HepG2 (cell line): ENCODE measurements around the gene SIRPA. TPM values are rescaled to one million over a fixed set of nuclear protein-coding genes. Genes with fewer than 3 reads are reported as not detected.

Experiments
- ATAC-seq: fragments of 200-7000 bp; cut with Tn5 transposase; 3 replicates; pipeline ENCODE4 v1.9.1; 2020; ENCODE audit warnings: mild to moderate bottlenecking, moderate library complexity
- BruUV-seq: library from RNA; stranded (reverse); fragments of 400-500 nt; replicated peaks from 2 replicates; lab custom pipeline; 2021; lab: Mats Ljungman, UMichigan
- CTCF ChIA-PET: fragments of 300-600 bp; formaldehyde crosslinking; extraction: SDS; loops from one replicate; lab custom pipeline; 2021; ENCODE audit warnings: low total read pairs, inconsistent platforms, low intra/inter-chr PET ratio; lab: Yijun Ruan, JAX
- POLR2A ChIA-PET: fragments of 350-600 bp; sonication (Branson Sonifier 250); formaldehyde crosslinking; loops from one replicate; lab custom pipeline; 2020; ENCODE audit warnings: antibody characterized with exemption, inconsistent platforms; lab: Yijun Ruan, JAX
- DNase-seq: peaks from one replicate; pipeline ENCODE4 v3.0.0-alpha.2; 2015; ENCODE audit warnings: low spot score
- FAIRE-seq: peaks from 3 replicates; lab custom pipeline; 2011; peaks lifted over from hg19 to GRCh38; lab: Jason Lieb, UNC
- H2AFZ ChIP-seq: one replicate; pipeline ENCODE4 v1.6.1; 2011; ENCODE audit warnings: low read length, inconsistent platforms
- H3K27ac ChIP-seq: fragments of 300-600 bp; 3 replicates; pipeline ENCODE4 v1.8.0; 2011; ENCODE audit warnings: mixed run types, mild to moderate bottlenecking, mixed read lengths, low read length, inconsistent platforms; ENCODE audit not compliant: insufficient read depth; ENCODE audit errors: extremely low read length
- H3K27me3 ChIP-seq, 2 experiments: fragments of 200-600 bp in 1 of 2; 2 replicates in 1 of 2; 3 replicates in 1 of 2; pipeline versions ENCODE4 v1.6.0 to v1.8.0; 2011; ENCODE audit warnings: low read length in 2 of 2, mild to moderate bottlenecking in 2 of 2, moderate library complexity in 2 of 2, inconsistent platforms in 1 of 2; ENCODE audit not compliant: insufficient read depth in 2 of 2, control insufficient read depth in 1 of 2
- H3K36me3 ChIP-seq, 2 experiments: fragments of 200-600 bp in 1 of 2; replicated peaks in 1 of 2; 2 replicates in 1 of 2; 3 replicates in 1 of 2; pipeline versions ENCODE4 v1.5.1 to v1.8.0; 2011; ENCODE audit warnings: low read length in 2 of 2, inconsistent platforms in 1 of 2; ENCODE audit not compliant: insufficient read depth in 2 of 2, control insufficient read depth in 1 of 2
- H3K4me1 ChIP-seq: 2 replicates; pipeline ENCODE4 v1.5.1; 2012; ENCODE audit warnings: low read length, inconsistent platforms; ENCODE audit not compliant: insufficient read depth
- H3K4me2 ChIP-seq: 2 replicates; pipeline ENCODE4 v1.6.0; 2011; ENCODE audit warnings: low read depth, low read length, inconsistent platforms
- H3K4me3 ChIP-seq, 3 experiments: fragments of 200-600 bp in 1 of 3; sonication (generic), shearing (Covaris generic) in 1 of 3; replicated peaks in 1 of 3; 2 replicates each; pipeline ENCODE4 v1.5.1; 2011 to 2016; ENCODE audit warnings: low read length in 3 of 3, inconsistent platforms in 2 of 3, low read depth in 2 of 3, mild to moderate bottlenecking in 2 of 3, control low read depth in 1 of 3, mixed read lengths in 1 of 3; ENCODE audit not compliant: insufficient read depth in 1 of 3
- H3K79me2 ChIP-seq: one replicate; pipeline ENCODE4 v1.6.1; 2011; ENCODE audit warnings: low read length, inconsistent platforms; ENCODE audit not compliant: insufficient read depth
- H3K9ac ChIP-seq: 2 replicates; pipeline ENCODE4 v1.6.0; 2011; ENCODE audit warnings: mild to moderate bottlenecking, low read depth, low read length, inconsistent platforms; ENCODE audit not compliant: insufficient read depth
- H3K9me3 ChIP-seq: 2 replicates; pipeline ENCODE4 v1.5.1; 2012; ENCODE audit warnings: mild to moderate bottlenecking, low read length
- H4K20me1 ChIP-seq: 2 replicates; pipeline ENCODE4 v1.6.0; 2011; ENCODE audit warnings: inconsistent platforms, mild to moderate bottlenecking, low read length, moderate library complexity; ENCODE audit not compliant: insufficient read depth
- CENPX ChIP-seq: sonication (generic); formaldehyde crosslinking; IDR thresholded peaks from 2 replicates; pipeline ENCODE4 v1.9.0; 2021; ENCODE audit warnings: mild to moderate bottlenecking, missing genetic modification reagents, moderate library complexity
- CTCF ChIP-seq: sonication (generic); formaldehyde crosslinking; IDR thresholded peaks from 2 replicates; pipeline ENCODE4 v1.5.0; 2020; ENCODE audit warnings: mild to moderate bottlenecking, missing genetic modification reagents, moderate library complexity
- FUBP1 ChIP-seq: sonication (generic); formaldehyde crosslinking; IDR thresholded peaks from 2 replicates; pipeline ENCODE4 v1.5.1; 2020; ENCODE audit warnings: missing genetic modification reagents, mild to moderate bottlenecking, borderline replicate concordance
- HNF4A ChIP-seq: sonication (generic); formaldehyde crosslinking; IDR thresholded peaks from 2 replicates; pipeline ENCODE4 v1.4.0; 2020; ENCODE audit warnings: missing genetic modification reagents
- HNF4G ChIP-seq, 2 experiments: sonication (generic) in 1 of 2; formaldehyde crosslinking in 1 of 2; IDR thresholded peaks; 2 replicates each; pipeline versions ENCODE4 v1.4.0 to v1.6.1; 2011 to 2020; ENCODE audit warnings: borderline replicate concordance in 2 of 2, low read depth in 2 of 2, mild to moderate bottlenecking in 2 of 2, low read length in 1 of 2, missing genetic modification reagents in 1 of 2, moderate library complexity in 1 of 2
- HNRNPL ChIP-seq: fragments of 200-400 bp; formaldehyde crosslinking; IDR thresholded peaks from 2 replicates; pipeline ENCODE4 v1.6.1; 2017; ENCODE audit warnings: mild to moderate bottlenecking, low read depth, low read length
- NFYC ChIP-seq: IDR thresholded peaks from 2 replicates; pipeline ENCODE4 v1.6.1; 2016; ENCODE audit warnings: missing genetic modification reagents, missing compliant biosample characterization
- POLR2AphosphoS2 ChIP-seq: IDR thresholded peaks from 2 replicates; pipeline ENCODE4 v1.6.1; 2011; ENCODE audit warnings: low read depth, low read length, improper control_type of control experiment
- SAP130 ChIP-seq: IDR thresholded peaks from 2 replicates; pipeline ENCODE4 v1.6.1; 2016; ENCODE audit warnings: low read depth
- SIN3A ChIP-seq: IDR thresholded peaks from 2 replicates; pipeline ENCODE4 v1.6.1; 2011; ENCODE audit warnings: low read depth, mild to moderate bottlenecking, control low read depth, low read length, borderline replicate concordance
- SP2 ChIP-seq: sonication (generic); formaldehyde crosslinking; IDR thresholded peaks from 2 replicates; pipeline ENCODE4 v1.5.1; 2020; ENCODE audit warnings: mild to moderate bottlenecking, missing genetic modification reagents
- SRF ChIP-seq: IDR thresholded peaks from 2 replicates; pipeline ENCODE4 v1.6.1; 2011; ENCODE audit warnings: mild to moderate bottlenecking, low read depth, low read length, moderate library complexity
- ZNF101 ChIP-seq: sonication (generic); formaldehyde crosslinking; IDR thresholded peaks from 2 replicates; pipeline ENCODE4 v1.4.0; 2020; ENCODE audit warnings: mild to moderate bottlenecking, low read depth, missing genetic modification reagents, borderline replicate concordance
- ZNF253 ChIP-seq: sonication (generic); formaldehyde crosslinking; IDR thresholded peaks from 2 replicates; pipeline ENCODE4 v1.8.0; 2022; ENCODE audit warnings: mild to moderate bottlenecking, missing genetic modification reagents, borderline replicate concordance
- ZNF543 ChIP-seq: sonication (generic); formaldehyde crosslinking; IDR thresholded peaks from 2 replicates; pipeline ENCODE4 v1.4.0; 2020; ENCODE audit warnings: mild to moderate bottlenecking, missing genetic modification reagents
- ZNF747 ChIP-seq: sonication (generic); formaldehyde crosslinking; IDR thresholded peaks from 2 replicates; pipeline ENCODE4 v1.8.1; 2023; ENCODE audit warnings: missing genetic modification reagents, mild to moderate bottlenecking, borderline replicate concordance
- ZNF749 ChIP-seq: sonication (generic); formaldehyde crosslinking; IDR thresholded peaks from 2 replicates; pipeline ENCODE4 v1.8.0; 2022; ENCODE audit warnings: mild to moderate bottlenecking, missing genetic modification reagents, moderate library complexity, borderline replicate concordance
- WGBS: methylation state at CpG from one replicate; pipeline ENCODE4 v1.1.6; 2017; ENCODE audit warnings: low lambda C conversion rate; 5-methylcytosine and 5-hydroxymethylcytosine counted together
- in situ Hi-C: cut with HindIII; loops from 2 replicates; pipeline ENCODE4 v1.10.0; 2017; ENCODE audit warnings: low pct_unique_long_range_greater_than_20kb; ENCODE audit not compliant: extremely low pct_ligation_motif_present
- intact Hi-C: fragments of 100-400 bp; cut with micrococcal nuclease; formaldehyde crosslinking; loops from one replicate; pipeline ENCODE4 v1.10.0; 2022; ENCODE audit not compliant: unreplicated experiment
- polyA plus RNA-seq, 8 experiments: library from polyadenylated mRNA; depleted of rRNA in 3 of 8; stranded (reverse) in 7 of 8; unstranded in 1 of 8; fragments of >200 nt; fragmentation: Illumina TruSeq in 4 of 8; extraction: Trizol in 4 of 8; gene quantifications; 2 replicates each; pipeline versions ENCODE4 v1.2.1 to v1.2.3, GENCODE V29; 2011 to 2016; ENCODE audit warnings: low read depth in 4 of 8, missing spikeins in 1 of 8, mixed read lengths in 1 of 8; ENCODE audit not compliant: insufficient read depth in 1 of 8
- total RNA-seq, 5 experiments: library from RNA; depleted of rRNA; stranded (reverse); fragments of >200 nt; fragmentation: Illumina TruSeq; extraction: Trizol; gene quantifications; 2 replicates each; pipeline ENCODE4 v1.2.3, GENCODE V29; 2016; ENCODE audit warnings: low read depth in 1 of 5
- TF ChIP-seq, protein P1 (sequence below): sonication (generic); formaldehyde crosslinking; IDR thresholded peaks from 2 replicates; pipeline ENCODE4 v1.4.0; 2020; ENCODE audit warnings: mild to moderate bottlenecking, missing genetic modification reagents

The SIRPA gene
- total and polyA plus RNA-seq, 2 of the 13 experiments (the other 11 are each of a cell fraction or from before 2014, with no cell fraction given): 7.2 to 17.6 TPM

DNA sequence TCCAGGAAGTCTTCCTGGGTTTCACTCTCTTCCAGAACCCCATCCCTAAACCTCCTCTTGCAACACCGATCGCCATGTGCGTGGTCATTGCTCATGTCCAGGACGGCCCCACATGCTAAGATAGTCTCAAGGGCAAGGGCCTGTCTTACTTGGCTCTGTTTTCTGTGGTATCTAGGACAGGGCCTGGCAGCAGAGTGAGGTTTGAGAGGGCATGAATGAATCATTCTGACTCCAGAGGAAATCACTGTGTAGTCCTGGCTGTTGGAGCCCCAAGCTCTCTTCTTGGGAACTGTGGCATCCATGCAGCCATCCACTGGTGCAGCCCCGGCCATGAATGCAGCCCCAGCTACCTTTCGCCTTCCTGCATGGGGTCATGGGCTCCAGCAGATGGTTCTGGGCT lies 12.4 kb downstream of the SIRPA start:
- Histone ChIP-seq H4K20me1 (no peaks in the 10 kb centered on the region), H3K36me3 (no peaks in the 10 kb centered on the region), H3K4me1 (peaks cover 8% of the 10 kb centered on the region; the same call in 1 of the 2 replicates), H3K4me3 (no peak overlapping the region), H3K9ac (no peak overlapping the region), H3K27me3 (no peaks in the 10 kb centered on the region), H3K27ac (no peak overlapping the region), H2AFZ (no peak overlapping the region), H3K79me2 (no peaks in the 10 kb centered on the region), H3K4me2 (no peak overlapping the region), H3K9me3 (no peaks in the 10 kb centered on the region)
- POLR2A ChIA-PET: no interaction called here
- intact Hi-C loops (no loop called here), in situ Hi-C loops (no loop called here)
- no peak for TF ChIP-seq ZNF749
- TF ChIP-seq CENPX (CRISPR knock-in tag): no peak
- no peak for TF ChIP-seq SIN3A
- no peak for TF ChIP-seq ZNF543
- no peak for TF ChIP-seq HNRNPL
- no peak for TF ChIP-seq HNF4A (CRISPR knock-in tag)
- TF ChIP-seq, protein P1, sequence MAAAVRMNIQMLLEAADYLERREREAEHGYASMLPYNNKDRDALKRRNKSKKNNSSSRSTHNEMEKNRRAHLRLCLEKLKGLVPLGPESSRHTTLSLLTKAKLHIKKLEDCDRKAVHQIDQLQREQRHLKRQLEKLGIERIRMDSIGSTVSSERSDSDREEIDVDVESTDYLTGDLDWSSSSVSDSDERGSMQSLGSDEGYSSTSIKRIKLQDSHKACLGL: no peak
- TF ChIP-seq ZNF101 (CRISPR knock-in tag): no peak
- no peak for TF ChIP-seq POLR2AphosphoS2
- TF ChIP-seq ZNF253: no peak
- TF ChIP-seq SAP130 (CRISPR knock-in tag): no peak
- no peak for TF ChIP-seq ZNF747 (CRISPR knock-in tag)
- no peak for TF ChIP-seq HNF4G (IDR thresholded peaks at IDR 0.05; ENCODE audit: borderline replicate concordance, low read depth, low read length)
- TF ChIP-seq HNF4G (CRISPR knock-in tag; IDR thresholded peaks at IDR 0.05; ENCODE audit: borderline replicate concordance, low read depth): no peak
- TF ChIP-seq SRF: no peak
- TF ChIP-seq NFYC: no peak
- TF ChIP-seq SP2: no peak
- TF ChIP-seq FUBP1 (CRISPR knock-in tag): no peak
- no peak for TF ChIP-seq CTCF
- CTCF ChIA-PET: no interaction called here
- BruUV-seq: no TSS peak
- DNase-seq (no peak), ATAC-seq (no peak), FAIRE-seq (no peak)
- 96% methylated on average over 4 of the region's 6 CpGs for WGBS
